SK-N-SH (cell line): Measurements from ENCODE around the gene SAP30L.

Source experiments
- CHD2 ChIP-seq: fragments of 150-350 bp; IDR thresholded peaks from 2 replicates; pipeline ENCODE4 v1.6.1; 2018; ENCODE audit warnings: low read length; ENCODE audit not compliant: partially characterized antibody
- CTCF ChIP-seq: fragments of 200-600 bp; sonication (generic); IDR thresholded peaks from 2 replicates; pipeline ENCODE4 v1.6.1; 2017; ENCODE audit warnings: antibody characterized with exemption, mild to moderate bottlenecking, moderate library complexity
- ELF1 ChIP-seq: IDR thresholded peaks from 2 replicates; pipeline ENCODE4 v1.4.0; 2012
- EZH2phosphoT487 ChIP-seq: fragments of 200-600 bp; sonication (generic); IDR thresholded peaks from 2 replicates; pipeline ENCODE4 v1.6.1; 2017; ENCODE audit warnings: low read depth, mixed run types, mild to moderate bottlenecking, antibody characterized with exemption, moderate library complexity, borderline replicate concordance
- JUND ChIP-seq: IDR thresholded peaks from 2 replicates; pipeline ENCODE4 v1.4.0; 2012
- MXI1 ChIP-seq: IDR thresholded peaks from 2 replicates; pipeline ENCODE4 v1.6.1; 2012; ENCODE audit warnings: mild to moderate bottlenecking, low read depth, low read length, improper control_type of control experiment
- POLR2AphosphoS5 ChIP-seq: IDR thresholded peaks from 2 replicates; pipeline ENCODE4 v1.6.1; 2012; ENCODE audit warnings: low read depth, low read length
- TAF1 ChIP-seq: IDR thresholded peaks from 2 replicates; pipeline ENCODE4 v1.6.1; 2012; ENCODE audit warnings: low read depth, mild to moderate bottlenecking, low read length, moderate library complexity, borderline replicate concordance
- USF2 ChIP-seq: fragments of 150-350 bp; IDR thresholded peaks from 2 replicates; pipeline ENCODE4 v1.6.1; 2017; ENCODE audit warnings: antibody characterized with exemption, low read length, low read depth, borderline replicate concordance

- no peak for TF ChIP-seq CHD2
- no peak for TF ChIP-seq CTCF
- no peak for TF ChIP-seq MXI1
- no peak for TF ChIP-seq JUND
- no peak for TF ChIP-seq POLR2AphosphoS5
- TF ChIP-seq EZH2phosphoT487, result no peak
- no peak for TF ChIP-seq ELF1
- no peak for TF ChIP-seq TAF1
- TF ChIP-seq USF2, result no peak
Observed at GRCh38 chr5:154449786-154450185, 4.0 kb downstream of the SAP30L start.
